Ectodermal cell (in vitro differentiated cells): ENCODE results near the gene FAM174B.

ENCODE experiments used
- H3K27ac ChIP-seq: 2 replicates; pipeline ENCODE4 v1.7.0; 2013; ENCODE audit warnings: mild to moderate bottlenecking, low read depth, low read length; ENCODE audit not compliant: insufficient read depth, poor library complexity, severe bottlenecking
- H3K27me3 ChIP-seq: 2 replicates; pipeline ENCODE4 v1.7.0; 2013; ENCODE audit warnings: mild to moderate bottlenecking, low read length; ENCODE audit not compliant: insufficient read depth, control insufficient read depth, poor library complexity, severe bottlenecking
- H3K36me3 ChIP-seq: one replicate; pipeline ENCODE4 v1.7.0; 2013; ENCODE audit warnings: low read length; ENCODE audit not compliant: control insufficient read depth, insufficient read depth
- H3K4me1 ChIP-seq: one replicate; pipeline ENCODE4 v1.7.0; 2013; ENCODE audit warnings: low read length; ENCODE audit not compliant: control insufficient read depth, insufficient read depth
- H3K4me3 ChIP-seq: 2 replicates; pipeline ENCODE4 v1.7.0; 2013; ENCODE audit warnings: low read depth, low read length, control low read depth; ENCODE audit not compliant: insufficient read depth
- H3K9me3 ChIP-seq: 2 replicates; pipeline ENCODE4 v1.7.0; 2013; ENCODE audit warnings: mild to moderate bottlenecking, low read length, moderate library complexity; ENCODE audit not compliant: control insufficient read depth
- WGBS, 2 experiments: methylation state at CpG; one replicate each; pipeline ENCODE4 v1.1.7; 2013; ENCODE audit warnings: missing lambda C conversion rate in 2 of 2; 5-methylcytosine and 5-hydroxymethylcytosine counted together

Gene FAM174B

GRCh38 chr15:92653366-92653765 is 2.2 kb downstream of the FAM174B start:
- H3K4me3 ChIP-seq: no peak overlapping the region
- H3K4me1 ChIP-seq: peaks cover 24% of the 10 kb centered on the region

GRCh38 chr15:92652576-92652966 is 3.0 kb downstream of the FAM174B start:
- H3K4me1 ChIP-seq: peaks cover 32% of the 10 kb centered on the region
- H3K9me3 ChIP-seq: no peaks in the 10 kb centered on the region
- H3K27me3 ChIP-seq: peaks cover 9% of the 10 kb centered on the region
- H3K4me3 ChIP-seq: no peak overlapping the region
- H3K27ac ChIP-seq: no peak overlapping the region
- peaks cover 3% of the 10 kb centered on the region for H3K36me3 ChIP-seq
- WGBS, 2 experiments: 92 to 96% methylated on average over 9 of the region's 9 CpGs

More at GRCh38 chr15:92653366-92653765, 2.2 kb downstream of the FAM174B start:
- H3K27ac ChIP-seq: no peak overlapping the region
- 93 to 96% methylated on average over 5 of the region's 5 CpGs for WGBS, 2 experiments
- H3K9me3 ChIP-seq: no peaks in the 10 kb centered on the region
- H3K27me3 ChIP-seq: peaks cover 9% of the 10 kb centered on the region
- H3K36me3 ChIP-seq: peaks cover 3% of the 10 kb centered on the region

- H3K4me1 ChIP-seq: peaks cover 37% of the 10 kb centered on the region
- H3K27me3 ChIP-seq: peaks cover 9% of the 10 kb centered on the region
- no peaks in the 10 kb centered on the region for H3K9me3 ChIP-seq
- no peak overlapping the region for H3K27ac ChIP-seq
- WGBS, 2 experiments: 89 to 90% methylated on average over 10 of the region's 10 CpGs
- peaks cover 3% of the 10 kb centered on the region for H3K36me3 ChIP-seq
- H3K4me3 ChIP-seq: no peak overlapping the region
Measured at GRCh38 chr15:92651877-92652575, 3.5 kb downstream of the FAM174B start.

GRCh38 chr15:92650966-92651365 is 4.6 kb downstream of the FAM174B start:
- WGBS, 2 experiments: 97 to 98% methylated on average over 2 of the region's 2 CpGs
- no peak overlapping the region for H3K4me3 ChIP-seq
- peaks cover 3% of the 10 kb centered on the region for H3K36me3 ChIP-seq
- peaks cover 40% of the 10 kb centered on the region for H3K4me1 ChIP-seq
- H3K27me3 ChIP-seq: peaks cover 3% of the 10 kb centered on the region
- H3K9me3 ChIP-seq: no peaks in the 10 kb centered on the region
- no peak overlapping the region for H3K27ac ChIP-seq

- peaks cover 47% of the 10 kb centered on the region for H3K4me1 ChIP-seq
- no peaks in the 10 kb centered on the region for H3K27me3 ChIP-seq
- H3K27ac ChIP-seq: peak overlapping the region; percentile 67
- H3K4me3 ChIP-seq: no peak overlapping the region
- 84 to 87% methylated on average over 9 of the region's 9 CpGs for WGBS, 2 experiments
- H3K36me3 ChIP-seq: peaks cover 3% of the 10 kb centered on the region
- H3K9me3 ChIP-seq: no peaks in the 10 kb centered on the region
Measured at GRCh38 chr15:92650256-92650655, 5.3 kb downstream of the FAM174B start.

- Histone ChIP-seq H3K4me3 (no peak overlapping the region), H3K36me3 (peaks cover 3% of the 10 kb centered on the region), H3K27me3 (no peaks in the 10 kb centered on the region), H3K27ac (peak overlapping the region; percentile 46), H3K4me1 (peaks cover 40% of the 10 kb centered on the region), H3K9me3 (no peaks in the 10 kb centered on the region)
- WGBS, 2 experiments: 41 to 43% methylated on average over 8 of the region's 8 CpGs
Measured at GRCh38 chr15:92648190-92648875, 7.2 kb downstream of the FAM174B start.

- Histone ChIP-seq H3K27ac (peak overlapping the region; percentile 52), H3K4me3 (no peak overlapping the region), H3K27me3 (no peaks in the 10 kb centered on the region), H3K4me1 (peaks cover 34% of the 10 kb centered on the region), H3K36me3 (peaks cover 3% of the 10 kb centered on the region), H3K9me3 (no peaks in the 10 kb centered on the region)
- 41 to 60% methylated on average over 1 of the region's 1 CpG for WGBS, 2 experiments
Measured at GRCh38 chr15:92647467-92648163, 8.0 kb downstream of the FAM174B start.

- Histone ChIP-seq H3K9me3 (no peaks in the 10 kb centered on the region), H3K4me3 (no peak overlapping the region), H3K4me1 (peaks cover 33% of the 10 kb centered on the region), H3K27ac (no peak overlapping the region), H3K36me3 (peaks cover 3% of the 10 kb centered on the region), H3K27me3 (no peaks in the 10 kb centered on the region)
- 88 to 100% methylated on average over 2 of the region's 2 CpGs for WGBS, 2 experiments
Measured at GRCh38 chr15:92646216-92646615, 9.4 kb downstream of the FAM174B start.

GRCh38 chr15:92645731-92646130 is 9.8 kb downstream of the FAM174B start:
- Histone ChIP-seq H3K4me3 (no peak overlapping the region), H3K36me3 (no peaks in the 10 kb centered on the region), H3K27me3 (no peaks in the 10 kb centered on the region), H3K27ac (no peak overlapping the region), H3K4me1 (peaks cover 33% of the 10 kb centered on the region), H3K9me3 (no peaks in the 10 kb centered on the region)
- 44 to 47% methylated on average over 2 of the region's 2 CpGs for WGBS, 2 experiments

- no peaks in the 10 kb centered on the region for H3K36me3 ChIP-seq
- no peaks in the 10 kb centered on the region for H3K27me3 ChIP-seq
- WGBS, 2 experiments: 85 to 88% methylated on average over 6 of the region's 6 CpGs
- H3K27ac ChIP-seq: no peak overlapping the region
- H3K4me1 ChIP-seq: peaks cover 33% of the 10 kb centered on the region
- no peak overlapping the region for H3K4me3 ChIP-seq
- no peaks in the 10 kb centered on the region for H3K9me3 ChIP-seq
Measured at GRCh38 chr15:92645051-92645631, 10.4 kb downstream of the FAM174B start.
